Calu3 (cell line): ENCODE results near the gene CASP2. TPM values are rescaled to one million over a fixed set of nuclear protein-coding genes. Genes with fewer than 3 reads are reported as not detected.
A peak's percentile ranks its signal among the peaks of the same experiment; 100 is the strongest.
"Not testable (repeated sequence)": the region's sequence is repeated elsewhere in the genome, so short reads cannot be mapped to it uniquely, and the experiment has no call there.

Experiments used
- BruUV-seq: library from RNA; stranded (reverse); fragments of 400-500 nt; replicated peaks from 2 replicates; lab custom pipeline; 2021; lab: Mats Ljungman, UMichigan
- CTCF ChIA-PET: fragments of 300-600 bp; sonication (Branson Sonifier 250); formaldehyde crosslinking; loops from one replicate; lab custom pipeline; 2022; ENCODE audit warnings: antibody characterized with exemption; lab: Charles Lee
- DNase-seq: peaks from one replicate; pipeline ENCODE4 v3.0.0; 2022
- H3K27ac Mint-ChIP-seq: one replicate; pipeline ENCODE4 v1.8.0; 2022; ENCODE audit warnings: mixed read lengths; ENCODE audit not compliant: unreplicated experiment
- H3K27me3 Mint-ChIP-seq: one replicate; pipeline ENCODE4 v1.8.0; 2022; ENCODE audit warnings: mixed read lengths; ENCODE audit not compliant: unreplicated experiment
- H3K36me3 Mint-ChIP-seq: one replicate; pipeline ENCODE4 v1.8.0; 2022; ENCODE audit warnings: mild to moderate bottlenecking, moderate library complexity, mixed read lengths; ENCODE audit not compliant: insufficient read depth, unreplicated experiment
- H3K4me1 Mint-ChIP-seq: one replicate; pipeline ENCODE4 v1.8.0; 2022; ENCODE audit warnings: mild to moderate bottlenecking, low read depth, mixed read lengths; ENCODE audit not compliant: unreplicated experiment
- H3K4me3 Mint-ChIP-seq: one replicate; pipeline ENCODE4 v1.8.0; 2022; ENCODE audit warnings: mild to moderate bottlenecking, low read depth, moderate library complexity, mixed read lengths; ENCODE audit not compliant: unreplicated experiment
- H3K9me3 Mint-ChIP-seq: one replicate; pipeline ENCODE4 v1.8.0; 2022; ENCODE audit warnings: low read depth, mixed read lengths; ENCODE audit not compliant: unreplicated experiment
- CTCF ChIP-seq: fragments of 200-600 bp; IDR thresholded peaks from one replicate; pipeline ENCODE4 v1.8.0; 2022; ENCODE audit warnings: antibody characterized with exemption; ENCODE audit not compliant: unreplicated experiment
- intact Hi-C: fragments of 100-400 bp; cut with micrococcal nuclease; formaldehyde crosslinking; loops from one replicate; pipeline ENCODE4 v1.10.0; 2022; ENCODE audit not compliant: unreplicated experiment
- total RNA-seq: library from RNA; stranded (reverse); gene quantifications from 2 replicates; pipeline ENCODE4 v1.2.3, GENCODE V29; 2022

CASP2 gene
- total RNA-seq, 1 experiment from 2014 or later: 51.3 TPM

- TF ChIP-seq CTCF: no peak
- no peak for DNase-seq
- no peak overlapping the region for H3K4me3 Mint-ChIP-seq
- no peaks in the 10 kb centered on the region for H3K27me3 Mint-ChIP-seq
- BruUV-seq: no TSS peak
- H3K36me3 Mint-ChIP-seq: peaks cover 59% of the 10 kb centered on the region
- intact Hi-C loops: no loop called here
- peaks cover 3% of the 10 kb centered on the region for H3K9me3 Mint-ChIP-seq
- peaks cover 43% of the 10 kb centered on the region for H3K4me1 Mint-ChIP-seq
- CTCF ChIA-PET: interaction anchor here (0.7 kb wide), 1 partner anchor 32 kb away, joined by 10 read pairs; no protein-coding TSS in a partner anchor
- no peak overlapping the region for H3K27ac Mint-ChIP-seq
Observed at GRCh38 chr7:143286522-143286890, 1.6 kb upstream of the CASP2 start.

- H3K4me3 Mint-ChIP-seq: peak overlapping the region; percentile 89
- H3K4me1 Mint-ChIP-seq: peaks cover 43% of the 10 kb centered on the region
- TF ChIP-seq CTCF: no peak
- intact Hi-C loops: no loop called here
- peaks cover 3% of the 10 kb centered on the region for H3K9me3 Mint-ChIP-seq
- no TSS peak for BruUV-seq
- CTCF ChIA-PET: interaction anchor here (0.5 to 1.2 kb wide), 5 partner anchors 8 to 504 kb away, joined by 3 to 7 read pairs (median 5); no protein-coding TSS in a partner anchor
- H3K27ac Mint-ChIP-seq: peak overlapping the region; percentile 79
- H3K36me3 Mint-ChIP-seq: peaks cover 68% of the 10 kb centered on the region
- no peak for DNase-seq
- no peaks in the 10 kb centered on the region for H3K27me3 Mint-ChIP-seq
Observed at GRCh38 chr7:143287339-143287934, 714 bp upstream of the CASP2 start.

- no peak for DNase-seq
- H3K27ac Mint-ChIP-seq: peak overlapping the region; percentile 79
- TF ChIP-seq CTCF: no peak
- intact Hi-C loops: no loop called here
- peaks cover 3% of the 10 kb centered on the region for H3K9me3 Mint-ChIP-seq
- BruUV-seq: TSS peak; percentile 34
- peak overlapping the region; percentile 89 for H3K4me3 Mint-ChIP-seq
- peaks cover 34% of the 10 kb centered on the region for H3K4me1 Mint-ChIP-seq
- H3K27me3 Mint-ChIP-seq: no peaks in the 10 kb centered on the region
- H3K36me3 Mint-ChIP-seq: peaks cover 76% of the 10 kb centered on the region
- CTCF ChIA-PET: interaction anchor here (0.8 to 1.2 kb wide), 2 partner anchors 81 to 91 kb away, joined by 3 to 7 read pairs; no protein-coding TSS in a partner anchor
Observed at GRCh38 chr7:143288836-143289235, 685 bp downstream of the CASP2 start.

- H3K4me1 Mint-ChIP-seq: peaks cover 28% of the 10 kb centered on the region
- H3K9me3 Mint-ChIP-seq: peaks cover 3% of the 10 kb centered on the region
- H3K4me3 Mint-ChIP-seq: peak overlapping the region; percentile 89
- no TSS peak for BruUV-seq
- CTCF ChIA-PET: interaction anchor here (0.7 kb wide), 1 partner anchor 40 kb away, joined by 6 read pairs; no protein-coding TSS in a partner anchor
- no peak for DNase-seq
- H3K27ac Mint-ChIP-seq: peak overlapping the region; percentile 79
- peaks cover 73% of the 10 kb centered on the region for H3K36me3 Mint-ChIP-seq
- no peak for TF ChIP-seq CTCF
- intact Hi-C loops: no loop called here
- no peaks in the 10 kb centered on the region for H3K27me3 Mint-ChIP-seq
Observed at GRCh38 chr7:143289421-143289820, 1.3 kb downstream of the CASP2 start.

GRCh38 chr7:143289888-143290287 lies 1.7 kb downstream of the CASP2 start:
- intact Hi-C loops, H3K9me3 Mint-ChIP-seq, DNase-seq, H3K27me3 Mint-ChIP-seq, BruUV-seq: not testable (repeated sequence)
- CTCF ChIA-PET: interaction anchor here (0.7 to 0.8 kb wide), 2 partner anchors 32 to 40 kb away, joined by 3 to 6 read pairs; no protein-coding TSS in a partner anchor
- peak overlapping the region; percentile 79 for H3K27ac Mint-ChIP-seq
- peak overlapping the region; percentile 89 for H3K4me3 Mint-ChIP-seq
- H3K4me1 Mint-ChIP-seq: peaks cover 26% of the 10 kb centered on the region
- H3K36me3 Mint-ChIP-seq: peaks cover 72% of the 10 kb centered on the region
